K562 (cell line): Measurements from ENCODE around the gene ZMYND19. TPM values are rescaled to one million over a fixed set of nuclear protein-coding genes. Genes with fewer than 3 reads are reported as not detected.

ENCODE experiments used
- ARHGAP35 ChIP-seq: fragments of 450-650 bp; IDR thresholded peaks from 2 replicates; pipeline ENCODE4 v1.6.1; 2018; ENCODE audit not compliant: partially characterized antibody
- CBX1 ChIP-seq: sonication (generic); IDR thresholded peaks from 2 replicates; pipeline ENCODE4 v1.6.1; 2016; ENCODE audit warnings: antibody characterized with exemption, low read depth, mild to moderate bottlenecking
- GMEB1 ChIP-seq: fragments of 250-450 bp; sonication (Bioruptor Pico); IDR thresholded peaks from 2 replicates; pipeline ENCODE4 v1.4.0; 2020; ENCODE audit warnings: mild to moderate bottlenecking
- HMBOX1 ChIP-seq: sonication (generic); IDR thresholded peaks from 2 replicates; pipeline ENCODE4 v1.6.1; 2016
- HMGXB4 ChIP-seq: sonication (generic); formaldehyde crosslinking; IDR thresholded peaks from 2 replicates; pipeline ENCODE4 v1.8.1; 2023; ENCODE audit warnings: mild to moderate bottlenecking, missing genetic modification reagents
- MAX ChIP-seq: sonication (generic); formaldehyde crosslinking; IDR thresholded peaks from 2 replicates; pipeline ENCODE4 v1.9.0; 2022; ENCODE audit warnings: mild to moderate bottlenecking, missing genetic modification reagents
- MEF2D ChIP-seq: conservative IDR thresholded peaks from 2 replicates; pipeline ENCODE4 v1.6.1; 2016; ENCODE audit warnings: low read depth, missing genetic modification characterization, missing compliant biosample characterization
- MNT ChIP-seq, 2 experiments: fragments of 450-650 bp; conservative IDR thresholded peaks; 2 replicates each; pipeline ENCODE4 v1.6.1; 2017; ENCODE audit warnings: mild to moderate bottlenecking in 2 of 2, moderate library complexity in 2 of 2
- PTTG1 ChIP-seq: fragments of 450-650 bp; IDR thresholded peaks from 2 replicates; pipeline ENCODE4 v1.6.1; 2016; ENCODE audit warnings: low read depth, mild to moderate bottlenecking, missing genetic modification characterization, missing compliant biosample characterization
- RERE ChIP-seq: sonication (generic); formaldehyde crosslinking; IDR thresholded peaks from 2 replicates; pipeline ENCODE4 v1.8.0; 2023; ENCODE audit warnings: missing genetic modification reagents, mild to moderate bottlenecking, borderline replicate concordance
- SNIP1 ChIP-seq: fragments of 450-650 bp; IDR thresholded peaks from 2 replicates; pipeline ENCODE4 v1.7.1; 2017; ENCODE audit warnings: low read depth, mild to moderate bottlenecking
- STAT5B ChIP-seq: fragments of 250-450 bp; sonication (Bioruptor Pico); IDR thresholded peaks from 2 replicates; pipeline ENCODE4 v1.8.0; 2021; ENCODE audit warnings: mild to moderate bottlenecking, inconsistent platforms
- ZNF347 ChIP-seq: fragments of 450-650 bp; formaldehyde crosslinking; IDR thresholded peaks from 2 replicates; pipeline ENCODE4 v1.4.0; 2020; ENCODE audit warnings: low read depth, mild to moderate bottlenecking, moderate library complexity
- polyA plus RNA-seq, 8 experiments: library from polyadenylated mRNA; depleted of rRNA in 4 of 8; stranded (reverse) in 5 of 8; unstranded in 3 of 8; fragments of >200 nt; fragmentation: Nextera tagmentation in 2 of 8; fragmentation: Illumina TruSeq in 1 of 8; extraction: Ambion mirVana in 2 of 8; extraction: Trizol in 1 of 8; gene quantifications; 2 replicates each; pipeline versions ENCODE4 v1.2.1 to v1.2.3, GENCODE V29; 2011 to 2014; ENCODE audit warnings: inconsistent platforms in 1 of 8, missing spikeins in 1 of 8
- total RNA-seq, 7 experiments: library from RNA; depleted of rRNA in 6 of 7; stranded (reverse); fragments of >200 nt in 6 of 7; fragmentation: Illumina TruSeq in 2 of 7; extraction: Trizol in 2 of 7; gene quantifications; 2 replicates each; pipeline versions ENCODE4 v1.2.1 to v1.2.3, GENCODE V29; 2011 to 2021; ENCODE audit warnings: low replicate concordance in 1 of 7

The ZMYND19 gene
- total and polyA plus RNA-seq, 9 of the 15 experiments (the other 6 are each of a cell fraction or from before 2014, with no cell fraction given), result 1.0 to 86.7 (median 44.0) TPM

GRCh38 chr9:137534256-137535119 is 55.8 kb downstream of the ZMYND19 start (continued):
- TF ChIP-seq HMBOX1 (no peak), MEF2D (tag) (no peak), ARHGAP35 (no peak), HMGXB4 (no peak), GMEB1 (no peak), ZNF347 (CRISPR knock-in tag) (no peak), MAX (CRISPR knock-in tag) (peak; percentile 85), RERE (CRISPR knock-in tag) (no peak), STAT5B (CRISPR knock-in tag) (no peak), CBX1 (no peak), PTTG1 (tag) (no peak), MNT (conservative IDR thresholded peaks at IDR 0.05) (peak; percentile 97), SNIP1 (no peak)
